HL-60 (cell line): ENCODE data around the gene ATP5F1C.

Source experiments
- DNase-seq, 2 experiments: peaks; one replicate each; pipeline ENCODE4 v3.0.0-alpha.2; 2010 to 2020; ENCODE audit warnings: low read depth in 1 of 2, low spot score in 1 of 2
- H3K27ac ChIP-seq: fragments of 250-450 bp; sonication (Bioruptor Pico); replicated peaks from 2 replicates; pipeline ENCODE4 v1.5.1; 2020; ENCODE audit warnings: mild to moderate bottlenecking, moderate library complexity
- H3K27me3 ChIP-seq: fragments of 250-450 bp; sonication (Bioruptor Pico); 2 replicates; pipeline ENCODE4 v1.5.1; 2021; ENCODE audit warnings: mild to moderate bottlenecking, moderate library complexity; ENCODE audit not compliant: insufficient read depth, poor library complexity, severe bottlenecking
- H3K4me3 ChIP-seq: replicated peaks from 2 replicates; pipeline ENCODE4 v1.5.1; 2011; ENCODE audit warnings: mild to moderate bottlenecking, control low read depth, low read length; ENCODE audit not compliant: insufficient read depth
- GABPA ChIP-seq: IDR thresholded peaks from 2 replicates; pipeline ENCODE4 v1.6.1; 2012; ENCODE audit warnings: low read depth
- POLR2AphosphoS5 ChIP-seq: IDR thresholded peaks from 2 replicates; pipeline ENCODE4 v1.6.1; 2012; ENCODE audit warnings: low read depth
- REST ChIP-seq: IDR thresholded peaks from 2 replicates; pipeline ENCODE4 v1.6.1; 2012; ENCODE audit warnings: low read depth; ENCODE audit not compliant: insufficient replicate concordance
- SPI1 ChIP-seq: IDR thresholded peaks from 2 replicates; pipeline ENCODE4 v1.6.1; 2012; ENCODE audit warnings: low read depth, mild to moderate bottlenecking, borderline replicate concordance
- TF ChIP-seq, protein P1 (sequence below): IDR thresholded peaks from one replicate; pipeline ENCODE4 v1.5.1; 2011; ENCODE audit warnings: low read length, control low read depth, inconsistent platforms; ENCODE audit not compliant: insufficient read depth

Gene ATP5F1C

GRCh38 chr10:7802606-7803005 is 14.6 kb downstream of the ATP5F1C start:
- H3K27ac ChIP-seq = no peak overlapping the region
- H3K27me3 ChIP-seq = no peaks in the 10 kb centered on the region
- H3K4me3 ChIP-seq = no peak overlapping the region
- no peak for DNase-seq
- TF ChIP-seq GABPA (no peak), REST (no peak), SPI1 (no peak), POLR2AphosphoS5 (no peak)
- TF ChIP-seq, protein P1, sequence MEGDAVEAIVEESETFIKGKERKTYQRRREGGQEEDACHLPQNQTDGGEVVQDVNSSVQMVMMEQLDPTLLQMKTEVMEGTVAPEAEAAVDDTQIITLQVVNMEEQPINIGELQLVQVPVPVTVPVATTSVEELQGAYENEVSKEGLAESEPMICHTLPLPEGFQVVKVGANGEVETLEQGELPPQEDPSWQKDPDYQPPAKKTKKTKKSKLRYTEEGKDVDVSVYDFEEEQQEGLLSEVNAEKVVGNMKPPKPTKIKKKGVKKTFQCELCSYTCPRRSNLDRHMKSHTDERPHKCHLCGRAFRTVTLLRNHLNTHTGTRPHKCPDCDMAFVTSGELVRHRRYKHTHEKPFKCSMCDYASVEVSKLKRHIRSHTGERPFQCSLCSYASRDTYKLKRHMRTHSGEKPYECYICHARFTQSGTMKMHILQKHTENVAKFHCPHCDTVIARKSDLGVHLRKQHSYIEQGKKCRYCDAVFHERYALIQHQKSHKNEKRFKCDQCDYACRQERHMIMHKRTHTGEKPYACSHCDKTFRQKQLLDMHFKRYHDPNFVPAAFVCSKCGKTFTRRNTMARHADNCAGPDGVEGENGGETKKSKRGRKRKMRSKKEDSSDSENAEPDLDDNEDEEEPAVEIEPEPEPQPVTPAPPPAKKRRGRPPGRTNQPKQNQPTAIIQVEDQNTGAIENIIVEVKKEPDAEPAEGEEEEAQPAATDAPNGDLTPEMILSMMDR = no peak

DNA sequence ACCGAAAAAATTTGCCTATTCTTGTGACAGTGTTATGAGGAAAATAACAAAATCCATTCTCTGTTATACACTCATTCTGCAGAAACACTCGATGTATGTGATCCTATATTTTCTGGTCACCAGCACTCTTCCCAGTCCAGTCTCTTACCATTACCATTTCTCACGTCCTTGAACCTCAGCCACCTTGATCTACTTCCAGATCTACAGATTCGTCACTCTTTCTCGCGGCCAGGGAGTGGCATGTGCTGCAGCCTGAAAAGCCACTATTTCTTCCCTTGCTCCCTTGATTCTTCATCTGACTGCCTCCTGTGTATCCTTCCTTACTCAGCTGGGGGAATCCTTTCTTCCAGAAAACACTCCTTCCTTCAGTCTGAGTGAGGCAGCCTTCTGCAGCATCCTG is 16.2 kb downstream of the ATP5F1C start:
- no peak overlapping the region for H3K27ac ChIP-seq
- no peak overlapping the region for H3K4me3 ChIP-seq
- DNase-seq = no peak
- TF ChIP-seq POLR2AphosphoS5 (no peak), GABPA (no peak), SPI1 (no peak), REST (no peak)
- TF ChIP-seq, protein P1 = no peak
- H3K27me3 ChIP-seq = no peaks in the 10 kb centered on the region

DNA sequence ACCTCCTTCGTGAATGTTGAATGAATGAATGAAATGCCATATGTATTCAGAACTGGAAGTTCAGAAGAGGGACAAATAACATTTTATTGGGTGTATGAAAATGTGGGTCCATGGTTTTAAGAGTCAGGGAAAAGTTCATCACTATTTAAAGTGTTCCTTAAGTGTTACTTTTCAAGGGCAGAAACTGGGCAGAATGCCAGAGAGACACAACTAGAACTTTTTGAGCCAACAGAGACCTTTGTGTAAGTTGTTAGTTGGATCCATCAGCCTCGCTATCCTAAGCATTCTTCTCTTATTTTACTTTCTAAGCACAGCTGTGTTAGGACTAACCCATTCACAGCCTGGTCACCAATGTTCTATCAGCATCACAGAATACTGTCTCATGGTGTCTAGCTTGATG is 16.8 kb downstream of the ATP5F1C start:
- no peak overlapping the region for H3K27ac ChIP-seq
- no peaks in the 10 kb centered on the region for H3K27me3 ChIP-seq
- TF ChIP-seq REST (no peak), POLR2AphosphoS5 (no peak), SPI1 (no peak), GABPA (no peak)
- TF ChIP-seq, protein P1 = no peak
- H3K4me3 ChIP-seq = no peak overlapping the region
- DNase-seq = no peak
